GM20000 (cell line): ENCODE results near the gene SH3GL1.
A peak's percentile ranks its signal among the peaks of the same experiment; 100 is the strongest.
"Not testable (repeated sequence)": the region's sequence is repeated elsewhere in the genome, so short reads cannot be mapped to it uniquely, and the experiment has no call there.

Experiments
- DNase-seq: peaks from one replicate; pipeline ENCODE4 v3.0.0; 2012; ENCODE audit warnings: low spot score
- TF ChIP-seq, protein P1 (sequence below): IDR thresholded peaks from 2 replicates; pipeline ENCODE4 v1.5.1; 2012; ENCODE audit warnings: mild to moderate bottlenecking, control low read depth; ENCODE audit errors: extremely low read depth, missing control alignments

SH3GL1 gene

DNA sequence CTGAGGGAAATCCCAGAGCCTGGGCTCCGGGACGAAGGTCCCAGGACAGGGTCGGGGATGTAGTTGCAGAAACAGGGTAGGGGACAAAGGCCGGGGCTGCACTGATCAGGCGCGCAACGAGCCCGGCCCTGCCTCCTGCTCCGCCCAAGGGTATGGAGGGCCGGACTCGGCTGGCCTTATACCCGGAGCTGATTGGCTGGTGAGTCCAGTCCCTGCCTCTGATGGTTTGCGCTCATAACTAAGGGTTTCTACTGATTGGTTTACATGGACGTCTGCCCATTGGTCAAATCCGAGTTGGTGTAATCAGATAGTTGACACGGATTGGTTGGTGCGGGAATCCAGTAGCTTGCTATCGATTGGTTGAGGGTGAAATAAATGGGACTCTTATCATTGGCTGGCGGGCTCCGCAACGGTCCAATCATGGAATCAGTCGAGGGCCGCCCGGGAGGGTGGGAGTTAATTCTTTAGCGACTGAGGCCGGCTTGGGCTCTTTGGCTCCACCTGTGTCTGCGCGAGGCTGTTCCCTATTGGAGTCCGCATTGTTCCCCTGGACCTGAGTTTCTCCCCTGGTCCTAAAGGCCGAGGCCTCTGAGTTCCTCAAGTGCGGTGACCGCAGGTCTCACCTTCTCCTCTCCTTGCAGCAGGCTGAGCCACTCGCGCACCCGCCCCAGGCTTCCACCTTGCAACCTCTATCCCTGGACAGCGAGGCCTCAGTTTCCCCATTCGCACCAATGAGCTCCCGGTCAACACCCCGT, 57.6 kb downstream of the SH3GL1 start:
- DNase-seq = peak; percentile 93
- TF ChIP-seq, protein P1, sequence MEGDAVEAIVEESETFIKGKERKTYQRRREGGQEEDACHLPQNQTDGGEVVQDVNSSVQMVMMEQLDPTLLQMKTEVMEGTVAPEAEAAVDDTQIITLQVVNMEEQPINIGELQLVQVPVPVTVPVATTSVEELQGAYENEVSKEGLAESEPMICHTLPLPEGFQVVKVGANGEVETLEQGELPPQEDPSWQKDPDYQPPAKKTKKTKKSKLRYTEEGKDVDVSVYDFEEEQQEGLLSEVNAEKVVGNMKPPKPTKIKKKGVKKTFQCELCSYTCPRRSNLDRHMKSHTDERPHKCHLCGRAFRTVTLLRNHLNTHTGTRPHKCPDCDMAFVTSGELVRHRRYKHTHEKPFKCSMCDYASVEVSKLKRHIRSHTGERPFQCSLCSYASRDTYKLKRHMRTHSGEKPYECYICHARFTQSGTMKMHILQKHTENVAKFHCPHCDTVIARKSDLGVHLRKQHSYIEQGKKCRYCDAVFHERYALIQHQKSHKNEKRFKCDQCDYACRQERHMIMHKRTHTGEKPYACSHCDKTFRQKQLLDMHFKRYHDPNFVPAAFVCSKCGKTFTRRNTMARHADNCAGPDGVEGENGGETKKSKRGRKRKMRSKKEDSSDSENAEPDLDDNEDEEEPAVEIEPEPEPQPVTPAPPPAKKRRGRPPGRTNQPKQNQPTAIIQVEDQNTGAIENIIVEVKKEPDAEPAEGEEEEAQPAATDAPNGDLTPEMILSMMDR = no peak

DNA sequence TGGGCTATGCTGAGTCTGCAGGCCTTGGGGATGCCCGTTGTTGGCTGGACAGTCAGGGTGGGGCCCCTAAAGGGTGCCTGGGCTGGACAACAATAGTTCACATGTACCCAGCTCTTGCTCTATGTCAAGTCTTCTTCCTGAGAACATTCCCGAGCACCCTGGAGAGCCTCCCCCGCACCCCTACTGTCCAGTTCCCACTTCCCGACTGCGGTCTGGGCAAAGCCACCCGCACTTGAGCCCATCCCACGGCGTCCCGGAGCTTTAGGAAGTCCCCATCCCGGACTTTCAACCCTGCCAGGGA, 58.1 kb downstream of the SH3GL1 start:
- no peak for DNase-seq
- TF ChIP-seq, protein P1 = no peak

DNA sequence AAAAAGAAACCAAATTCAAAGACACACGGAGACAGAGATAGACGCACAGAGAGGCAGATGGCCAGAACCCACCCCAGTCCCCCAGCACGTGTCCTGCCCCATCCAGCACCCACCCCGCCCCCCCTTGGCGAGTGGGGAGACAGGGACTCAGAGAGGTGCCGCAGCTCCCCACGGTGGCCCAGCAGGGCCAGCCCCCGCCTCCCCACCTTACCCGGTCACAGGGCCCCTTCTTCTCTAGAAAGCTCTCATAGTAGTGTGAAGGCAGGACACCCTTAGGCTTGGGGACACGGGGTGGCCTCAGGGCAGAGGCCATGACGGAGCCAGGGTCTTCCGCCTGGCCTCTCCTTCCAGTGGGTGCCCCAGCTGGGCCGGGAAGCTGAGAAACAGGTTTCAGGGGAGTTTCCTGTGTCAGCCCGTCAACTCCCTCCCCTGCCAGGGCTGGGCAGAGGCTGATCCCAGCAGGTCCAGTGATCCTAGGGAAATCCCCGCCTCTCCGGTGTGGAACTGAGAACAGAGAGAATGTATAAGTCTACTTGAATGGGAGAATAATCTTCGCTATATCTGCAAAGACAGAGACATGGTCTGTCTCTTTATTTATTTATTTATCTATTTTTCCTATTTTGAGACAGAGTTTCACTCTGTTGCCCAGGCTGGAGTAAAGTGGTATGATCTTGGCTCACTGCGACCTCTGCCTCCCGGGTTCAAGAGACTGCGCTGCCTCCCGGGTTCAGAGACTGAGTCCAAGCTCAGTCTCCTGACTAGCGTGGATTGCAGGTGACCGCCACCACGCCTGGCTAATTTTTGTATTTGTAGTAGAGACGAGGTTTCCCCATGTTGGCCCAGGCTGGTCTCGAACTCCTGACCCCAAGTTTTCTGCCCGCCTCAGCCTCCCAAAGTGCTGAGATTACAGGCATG, 61.6 kb downstream of the SH3GL1 start, which contains the start of gene STAP2:
TSS of gene STAP2 (minus strand) at position 387 of the 915 bp plus-strand sequence. CDS start at position 313, 74 bp downstream.
- TF ChIP-seq, protein P1 = no peak
- DNase-seq = no peak

DNA sequence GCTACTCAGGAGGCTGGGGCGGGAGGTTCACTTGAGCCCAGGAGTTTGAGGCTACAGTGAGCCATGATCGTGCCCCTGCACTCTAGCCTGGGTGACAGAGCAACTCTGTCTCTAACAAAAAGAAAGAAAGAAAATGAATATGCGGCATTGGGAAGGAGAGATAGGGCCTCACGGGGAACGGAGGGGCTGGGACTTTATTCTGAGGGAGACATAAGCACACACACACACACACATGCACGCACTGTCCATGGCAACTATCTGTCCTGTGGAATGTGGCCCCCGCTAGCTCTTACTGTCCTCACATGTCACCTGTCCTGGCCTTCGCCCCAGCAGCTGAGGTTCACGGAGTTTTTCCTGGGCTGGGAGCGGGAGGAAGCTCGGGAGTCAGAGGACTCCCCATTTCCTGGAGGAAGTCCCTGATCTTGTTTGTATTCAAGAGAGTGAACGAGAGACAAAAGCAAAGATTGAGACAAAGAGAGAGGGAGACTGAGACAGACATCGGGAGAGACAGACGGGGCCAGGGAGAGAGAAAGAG, 62.4 kb downstream of the SH3GL1 start:
- no peak for DNase-seq
- TF ChIP-seq, protein P1 = no peak

DNA sequence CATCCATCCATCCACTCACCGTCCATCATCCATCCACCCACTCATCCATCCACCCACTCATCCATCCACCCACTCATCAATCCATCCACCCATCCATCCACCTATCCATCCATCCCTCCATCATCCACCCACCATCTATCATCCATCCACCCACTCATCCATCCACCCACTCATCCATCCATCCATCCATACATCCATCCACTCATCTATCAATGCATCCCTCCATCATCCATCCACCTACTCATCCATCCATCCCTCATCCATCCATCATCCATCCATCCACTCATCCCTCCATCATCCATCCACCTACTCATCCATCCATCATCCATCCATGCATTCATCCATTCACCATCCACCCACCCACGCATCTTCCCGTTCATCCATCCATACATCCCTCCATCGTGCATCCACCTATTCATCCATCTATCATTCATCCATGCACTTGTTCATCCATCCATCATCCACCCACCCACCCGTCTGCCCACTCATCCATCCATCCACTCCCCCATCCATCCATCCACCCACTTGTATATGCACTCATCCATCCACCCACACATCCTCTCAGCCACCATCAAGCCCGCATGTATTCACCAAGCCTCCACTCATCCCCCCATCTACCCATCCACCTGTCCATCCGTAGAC, 65.3 kb downstream of the SH3GL1 start:
- TF ChIP-seq, protein P1 = no peak

DNA sequence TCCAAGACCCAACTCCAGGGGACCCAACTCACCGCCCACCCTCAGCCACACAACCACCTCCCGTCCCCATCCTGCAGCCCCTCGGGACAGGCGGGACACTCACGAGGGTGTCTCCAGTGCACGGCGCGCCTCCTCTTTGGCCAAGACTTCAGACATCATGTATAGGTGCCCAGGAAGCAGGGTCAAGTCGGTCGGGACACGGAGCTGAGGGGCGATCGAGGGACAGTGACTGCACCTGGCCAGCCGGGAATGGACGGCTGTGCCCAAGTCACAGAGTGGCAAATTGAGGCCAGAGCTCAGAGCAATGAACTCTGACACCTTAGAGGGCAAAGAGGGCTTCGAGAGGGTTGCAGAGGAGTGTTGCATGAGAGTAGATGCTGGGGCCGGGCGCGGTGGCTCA, 70.5 kb downstream of the SH3GL1 start:
- no peak for DNase-seq
- TF ChIP-seq, protein P1 = no peak

More for the DNA sequence above, 65.3 kb downstream of the SH3GL1 start:
- no peak for DNase-seq

DNA sequence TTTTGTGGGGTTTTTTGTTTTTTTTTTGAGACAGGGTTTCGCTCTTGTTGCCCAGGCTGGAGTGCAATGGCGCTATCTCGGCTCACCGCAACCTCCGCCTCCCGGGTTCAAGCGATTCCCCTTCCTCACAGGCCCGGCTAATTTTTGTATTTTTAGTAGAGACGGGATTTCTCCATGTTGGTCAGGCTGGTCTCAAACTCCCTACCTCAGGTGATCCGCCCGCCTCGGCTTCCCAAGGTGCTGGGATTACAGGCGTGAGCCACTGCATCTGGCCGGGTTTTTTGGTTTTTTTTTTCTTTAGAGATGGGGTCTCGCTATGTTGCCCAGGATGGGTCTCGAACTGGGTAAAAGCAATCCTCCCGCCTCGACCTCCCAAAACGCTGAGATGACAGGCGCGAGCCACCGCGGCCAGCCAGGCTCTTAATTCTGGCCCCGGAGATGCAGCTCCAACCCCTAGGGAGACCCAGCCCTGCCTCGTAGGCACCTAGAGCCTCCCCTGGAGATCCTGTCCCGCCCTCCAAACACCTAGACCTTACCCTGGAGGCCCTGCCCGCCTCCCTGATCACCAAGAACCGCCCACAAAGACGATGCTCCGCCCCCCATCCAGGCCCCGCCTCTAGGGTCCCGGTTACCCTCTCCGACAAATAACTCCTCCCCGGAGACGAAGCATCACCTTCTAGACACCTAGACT, 71.2 kb downstream of the SH3GL1 start:
- not testable (repeated sequence) for DNase-seq
